ENCODE measurements around the gene GYPA. TPM values are rescaled to one million over a fixed set of nuclear protein-coding genes. Genes with fewer than 3 reads are reported as not detected.

GYPA gene
- total and polyA plus RNA-seq, 10 of the 15 experiments (the other 5 are each of a cell fraction or from before 2014, with no cell fraction given): not detected

DNA sequence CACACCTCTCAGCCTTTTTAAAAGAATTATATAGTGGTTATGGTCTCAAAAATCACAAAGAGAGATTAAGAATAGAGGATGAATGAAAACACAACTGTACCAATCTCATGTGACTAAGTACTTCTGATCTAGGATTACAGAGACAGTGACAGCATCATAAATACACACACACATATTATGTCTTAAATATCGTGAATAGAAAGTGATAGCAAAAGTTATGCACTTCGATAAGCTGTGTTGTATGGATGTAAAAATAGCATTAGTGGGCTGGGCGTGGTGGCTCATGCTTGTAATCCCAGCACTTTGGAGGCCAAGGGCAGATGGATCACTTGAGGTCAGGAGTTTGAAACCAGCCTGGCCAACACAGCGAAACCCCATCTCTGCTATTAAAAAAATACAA is 25.0 kb downstream of the GYPA start (continued):
- TF ChIP-seq ZNF592 (IDR thresholded peaks at IDR 0.05) (no peak), JUNB (IDR thresholded peaks at IDR 0.05) (no peak), CTCF (IDR thresholded peaks at IDR 0.05 in 2 of 3, conservative IDR thresholded peaks at IDR 0.05 in 1 of 3; ENCODE audit: control insufficient read depth in 2 of 3, extremely low read depth in 1 of 3, insufficient read depth in 1 of 3, low read depth in 3 of 3, low read length in 3 of 3) (no peak), IRF4 (IDR thresholded peaks at IDR 0.05; ENCODE audit: low read depth, low read length) (no peak), POU2F2 (IDR thresholded peaks at IDR 0.05; ENCODE audit: borderline replicate concordance, low read depth, low read length) (no peak), PKNOX1 (IDR thresholded peaks at IDR 0.05) (no peak), SKIL (IDR thresholded peaks at IDR 0.05; ENCODE audit: low read depth, poor library complexity, severe bottlenecking) (no peak), CBFB (IDR thresholded peaks at IDR 0.05; ENCODE audit: low read depth) (no peak)
- TF ChIP-seq, protein P1, sequence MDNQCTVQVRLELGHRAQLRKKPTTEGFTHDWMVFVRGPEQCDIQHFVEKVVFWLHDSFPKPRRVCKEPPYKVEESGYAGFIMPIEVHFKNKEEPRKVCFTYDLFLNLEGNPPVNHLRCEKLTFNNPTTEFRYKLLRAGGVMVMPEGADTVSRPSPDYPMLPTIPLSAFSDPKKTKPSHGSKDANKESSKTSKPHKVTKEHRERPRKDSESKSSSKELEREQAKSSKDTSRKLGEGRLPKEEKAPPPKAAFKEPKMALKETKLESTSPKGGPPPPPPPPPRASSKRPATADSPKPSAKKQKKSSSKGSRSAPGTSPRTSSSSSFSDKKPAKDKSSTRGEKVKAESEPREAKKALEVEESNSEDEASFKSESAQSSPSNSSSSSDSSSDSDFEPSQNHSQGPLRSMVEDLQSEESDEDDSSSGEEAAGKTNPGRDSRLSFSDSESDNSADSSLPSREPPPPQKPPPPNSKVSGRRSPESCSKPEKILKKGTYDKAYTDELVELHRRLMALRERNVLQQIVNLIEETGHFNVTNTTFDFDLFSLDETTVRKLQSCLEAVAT (IDR thresholded peaks at IDR 0.05): no peak
- TF ChIP-seq, protein P2, sequence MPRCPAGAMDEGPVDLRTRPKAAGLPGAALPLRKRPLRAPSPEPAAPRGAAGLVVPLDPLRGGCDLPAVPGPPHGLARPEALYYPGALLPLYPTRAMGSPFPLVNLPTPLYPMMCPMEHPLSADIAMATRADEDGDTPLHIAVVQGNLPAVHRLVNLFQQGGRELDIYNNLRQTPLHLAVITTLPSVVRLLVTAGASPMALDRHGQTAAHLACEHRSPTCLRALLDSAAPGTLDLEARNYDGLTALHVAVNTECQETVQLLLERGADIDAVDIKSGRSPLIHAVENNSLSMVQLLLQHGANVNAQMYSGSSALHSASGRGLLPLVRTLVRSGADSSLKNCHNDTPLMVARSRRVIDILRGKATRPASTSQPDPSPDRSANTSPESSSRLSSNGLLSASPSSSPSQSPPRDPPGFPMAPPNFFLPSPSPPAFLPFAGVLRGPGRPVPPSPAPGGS (IDR thresholded peaks at IDR 0.05; ENCODE audit: borderline replicate concordance, insufficient read depth, low read depth, low read length, poor library complexity, severe bottlenecking): no peak
